Fibroblast of lung (primary cell): ENCODE measurements around the gene AHCYL2.

ENCODE experiments used
- EZH2 ChIP-seq: IDR thresholded peaks from 2 replicates; pipeline ENCODE4 v1.5.1; 2012; ENCODE audit warnings: low read length, control low read depth, mild to moderate bottlenecking; ENCODE audit errors: missing control alignments
- TF ChIP-seq, protein P1 (sequence below), 2 donors: IDR thresholded peaks in 1 of 2; conservative IDR thresholded peaks in 1 of 2; 1 replicate in 1 of 2; 2 replicates in 1 of 2; pipeline ENCODE4 v1.5.1; 2011 to 2012; ENCODE audit warnings: low read length in 2 of 2, control low read depth in 1 of 2, inconsistent platforms in 1 of 2, low read depth in 1 of 2, mild to moderate bottlenecking in 1 of 2

DNA sequence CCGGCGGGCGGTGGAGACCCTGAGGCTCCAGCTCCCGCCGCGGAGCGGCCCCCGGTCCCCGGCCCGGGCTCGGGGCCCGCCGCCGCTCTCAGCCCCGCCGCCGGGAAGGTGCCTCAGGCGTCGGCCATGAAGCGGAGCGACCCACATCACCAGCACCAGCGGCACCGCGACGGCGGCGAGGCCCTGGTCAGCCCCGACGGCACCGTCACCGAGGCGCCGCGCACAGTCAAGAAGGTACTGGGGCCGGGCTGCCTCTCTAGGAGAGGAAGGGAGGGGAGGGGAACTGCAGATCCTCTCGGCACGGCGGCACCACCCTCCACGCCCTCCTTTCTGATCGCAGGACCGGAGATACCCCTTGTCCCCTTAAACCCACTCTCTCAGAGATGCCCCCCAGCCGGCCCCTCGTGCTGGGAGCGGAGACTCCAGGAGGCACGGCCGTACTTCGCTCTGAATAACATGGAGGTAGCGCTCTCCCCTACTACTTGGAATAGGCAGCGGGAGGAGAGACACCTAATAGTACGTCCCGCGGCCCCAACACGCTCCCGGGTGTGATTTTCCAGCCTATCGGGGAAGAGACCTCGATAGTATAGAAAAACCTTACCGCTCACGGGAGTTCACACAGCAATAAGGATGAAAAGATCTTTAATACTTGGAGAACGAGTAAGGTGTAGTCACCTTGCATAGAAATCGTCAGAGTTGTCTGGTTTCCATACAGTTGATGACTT is 538 bp downstream of the AHCYL2 start:
- TF ChIP-seq, protein P1, sequence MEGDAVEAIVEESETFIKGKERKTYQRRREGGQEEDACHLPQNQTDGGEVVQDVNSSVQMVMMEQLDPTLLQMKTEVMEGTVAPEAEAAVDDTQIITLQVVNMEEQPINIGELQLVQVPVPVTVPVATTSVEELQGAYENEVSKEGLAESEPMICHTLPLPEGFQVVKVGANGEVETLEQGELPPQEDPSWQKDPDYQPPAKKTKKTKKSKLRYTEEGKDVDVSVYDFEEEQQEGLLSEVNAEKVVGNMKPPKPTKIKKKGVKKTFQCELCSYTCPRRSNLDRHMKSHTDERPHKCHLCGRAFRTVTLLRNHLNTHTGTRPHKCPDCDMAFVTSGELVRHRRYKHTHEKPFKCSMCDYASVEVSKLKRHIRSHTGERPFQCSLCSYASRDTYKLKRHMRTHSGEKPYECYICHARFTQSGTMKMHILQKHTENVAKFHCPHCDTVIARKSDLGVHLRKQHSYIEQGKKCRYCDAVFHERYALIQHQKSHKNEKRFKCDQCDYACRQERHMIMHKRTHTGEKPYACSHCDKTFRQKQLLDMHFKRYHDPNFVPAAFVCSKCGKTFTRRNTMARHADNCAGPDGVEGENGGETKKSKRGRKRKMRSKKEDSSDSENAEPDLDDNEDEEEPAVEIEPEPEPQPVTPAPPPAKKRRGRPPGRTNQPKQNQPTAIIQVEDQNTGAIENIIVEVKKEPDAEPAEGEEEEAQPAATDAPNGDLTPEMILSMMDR (conservative IDR thresholded peaks at IDR 0.05 in 1 of 2, IDR thresholded peaks at IDR 0.05 in 1 of 2; ENCODE audit: low read depth in 1 of 2, low read length in 2 of 2) = no peak
- TF ChIP-seq EZH2 = no peak
